Keratinocyte (primary cell): ENCODE data around the gene TGFBI.
A peak's percentile ranks its signal among the peaks of the same experiment; 100 is the strongest.

Source experiments
- EZH2 ChIP-seq: IDR thresholded peaks from one replicate; pipeline ENCODE4 v1.6.1; 2012; ENCODE audit warnings: inconsistent platforms, mild to moderate bottlenecking, low read length, moderate library complexity
- TF ChIP-seq, protein P1 (sequence below), 3 experiments: IDR thresholded peaks in 1 of 3; conservative IDR thresholded peaks in 1 of 3; optimal IDR thresholded peaks in 1 of 3; 2 replicates in 2 of 3; 3 replicates in 1 of 3; pipeline versions ENCODE3 to v1.5.1; 2011; ENCODE audit warnings: low read length in 3 of 3, mild to moderate bottlenecking in 3 of 3, moderate library complexity in 2 of 3, control low read depth in 1 of 3, inconsistent platforms in 1 of 3; ENCODE audit not compliant: insufficient read depth in 2 of 3; ENCODE audit errors: extremely low read depth in 1 of 3

- TF ChIP-seq, protein P1, sequence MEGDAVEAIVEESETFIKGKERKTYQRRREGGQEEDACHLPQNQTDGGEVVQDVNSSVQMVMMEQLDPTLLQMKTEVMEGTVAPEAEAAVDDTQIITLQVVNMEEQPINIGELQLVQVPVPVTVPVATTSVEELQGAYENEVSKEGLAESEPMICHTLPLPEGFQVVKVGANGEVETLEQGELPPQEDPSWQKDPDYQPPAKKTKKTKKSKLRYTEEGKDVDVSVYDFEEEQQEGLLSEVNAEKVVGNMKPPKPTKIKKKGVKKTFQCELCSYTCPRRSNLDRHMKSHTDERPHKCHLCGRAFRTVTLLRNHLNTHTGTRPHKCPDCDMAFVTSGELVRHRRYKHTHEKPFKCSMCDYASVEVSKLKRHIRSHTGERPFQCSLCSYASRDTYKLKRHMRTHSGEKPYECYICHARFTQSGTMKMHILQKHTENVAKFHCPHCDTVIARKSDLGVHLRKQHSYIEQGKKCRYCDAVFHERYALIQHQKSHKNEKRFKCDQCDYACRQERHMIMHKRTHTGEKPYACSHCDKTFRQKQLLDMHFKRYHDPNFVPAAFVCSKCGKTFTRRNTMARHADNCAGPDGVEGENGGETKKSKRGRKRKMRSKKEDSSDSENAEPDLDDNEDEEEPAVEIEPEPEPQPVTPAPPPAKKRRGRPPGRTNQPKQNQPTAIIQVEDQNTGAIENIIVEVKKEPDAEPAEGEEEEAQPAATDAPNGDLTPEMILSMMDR (optimal IDR thresholded peaks at IDR 0.05 in 1 of 3, IDR thresholded peaks at IDR 0.05 in 1 of 3, conservative IDR thresholded peaks at IDR 0.05 in 1 of 3; ENCODE audit: extremely low read depth in 1 of 3, insufficient read depth in 2 of 3, low read length in 3 of 3), result peak; percentile 32 to 51 (median 39)
- TF ChIP-seq EZH2, result no peak
Observed at GRCh38 chr5:136058039-136058971, 29.5 kb downstream of the TGFBI start.
